Stomach (tissue), 4 donors: ENCODE results near the gene CHORDC1.

ENCODE experiments used
- CTCF ChIP-seq, 7 experiments: fragments of 450-650 bp in 4 of 7; fragments of 200-600 bp in 3 of 7; sonication (generic) in 3 of 7; IDR thresholded peaks; one replicate each; pipeline ENCODE4 v1.5.1; 2016 to 2019; ENCODE audit warnings: antibody characterized with exemption in 7 of 7, control low read depth in 2 of 7, mild to moderate bottlenecking in 1 of 7
- EP300 ChIP-seq: sonication (generic); formaldehyde crosslinking; IDR thresholded peaks from one replicate; pipeline ENCODE4 v1.6.1; 2017; ENCODE audit warnings: antibody characterized with exemption
- POLR2A ChIP-seq, 4 donors: fragments of 450-650 bp; IDR thresholded peaks; one replicate each; pipeline ENCODE4 v1.6.1; 2016; ENCODE audit warnings: antibody characterized with exemption in 4 of 4, control low read depth in 2 of 4, mild to moderate bottlenecking in 1 of 4, moderate library complexity in 1 of 4

GRCh38 chr11:90192869-90193582 lies 29.8 kb downstream of the CHORDC1 start:
- TF ChIP-seq POLR2A (IDR thresholded peaks at IDR 0.05) = no peak
- TF ChIP-seq CTCF (IDR thresholded peaks at IDR 0.05) = no peak
- TF ChIP-seq EP300 = no peak
